GM12801 (cell line): ENCODE results near the gene AQP12A.
"Not testable (repeated sequence)": the region's sequence is repeated elsewhere in the genome, so short reads cannot be mapped to it uniquely, and the experiment has no call there.

Experiments
- CTCF ChIP-seq: IDR thresholded peaks from one replicate; pipeline ENCODE4 v1.5.1; 2011; ENCODE audit warnings: control low read depth; ENCODE audit not compliant: insufficient read length; ENCODE audit errors: extremely low read depth

AQP12A gene

GRCh38 chr2:240670402-240670801 lies 21.3 kb upstream of the AQP12A start:
- no peak for TF ChIP-seq CTCF

- no peak for TF ChIP-seq CTCF
Measured at GRCh38 chr2:240670950-240671349, 20.7 kb upstream of the AQP12A start.

- TF ChIP-seq CTCF: no peak
Measured at GRCh38 chr2:240672076-240672700, 19.5 kb upstream of the AQP12A start.

- TF ChIP-seq CTCF: no peak
Measured at GRCh38 chr2:240672701-240673190, 18.9 kb upstream of the AQP12A start.

- TF ChIP-seq CTCF: not testable (repeated sequence)
Measured at GRCh38 chr2:240682431-240683224, 9.0 kb upstream of the AQP12A start, which contains the start of gene AQP12B. AQP12B (minus strand) TSS chr2:240682885; CDS start chr2:240682837, 48 bp downstream.

- no peak for TF ChIP-seq CTCF
Measured at GRCh38 chr2:240685771-240686371, 5.8 kb upstream of the AQP12A start.

GRCh38 chr2:240686460-240686859 lies 5.2 kb upstream of the AQP12A start:
- no peak for TF ChIP-seq CTCF
